GM23248 (cell line): ENCODE results near the gene MTCL1.

ENCODE experiments used
- EZH2 ChIP-seq: fragments of 200-600 bp; sonication (generic); IDR thresholded peaks from 2 replicates; pipeline ENCODE4 v1.6.1; 2018; ENCODE audit warnings: antibody characterized with exemption, mild to moderate bottlenecking; ENCODE audit not compliant: insufficient read depth, poor library complexity, severe bottlenecking
- EZH2phosphoT487 ChIP-seq: fragments of 200-600 bp; sonication (generic); IDR thresholded peaks from 2 replicates; pipeline ENCODE4 v1.6.1; 2018; ENCODE audit warnings: antibody characterized with exemption, moderate library complexity, mild to moderate bottlenecking, low read depth; ENCODE audit not compliant: insufficient read depth

GRCh38 chr18:8711736-8712135 is 6.4 kb downstream of the MTCL1 start:
- TF ChIP-seq EZH2 (no peak), EZH2phosphoT487 (no peak)
